MV-4-11 (cell line): ENCODE measurements around the gene FUS.

Source experiments
- DNase-seq: peaks from one replicate; lab custom pipeline; 2025; lab: John Stamatoyannopoulos, UW

FUS gene

GRCh38 chr16:31202414-31203375, 22.8 kb downstream of the FUS start, which contains the start of gene PYCARD:
Gene PYCARD, minus strand, starts transcription at chr16:31202760. Its CDS starts 70 bp downstream, at chr16:31202690.
- DNase-seq, result peak; percentile 69

- DNase-seq, result no peak
These were observed 25.1 kb downstream of the FUS start for GRCh38 chr16:31204871-31205666.

DNA sequence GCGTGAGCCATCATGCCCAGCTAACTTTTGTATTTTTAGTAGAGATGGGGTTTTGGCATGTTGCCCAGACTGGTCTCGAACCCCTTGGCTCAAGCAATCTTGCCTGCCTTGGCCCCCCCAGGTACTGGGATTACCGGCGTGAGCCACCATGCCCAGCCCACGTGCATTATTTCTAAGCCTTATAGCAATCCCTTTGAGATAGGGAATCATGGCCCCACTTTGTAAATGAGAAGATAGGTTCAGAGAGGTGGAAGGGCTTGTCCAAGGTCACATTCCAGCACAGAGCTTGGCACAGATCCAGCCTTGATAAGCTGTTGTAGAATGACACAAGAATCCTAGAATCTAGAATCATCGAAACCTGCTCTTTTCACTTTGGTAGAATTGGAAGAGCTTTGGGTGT, 26.8 kb downstream of the FUS start:
- DNase-seq, result no peak

- no peak for DNase-seq
These were observed 33.4 kb downstream of the FUS start for GRCh38 chr16:31213342-31213741.

GRCh38 chr16:31213877-31214707, 34.2 kb downstream of the FUS start, which contains the start of gene TRIM72:
Gene TRIM72, plus strand, starts transcription at chr16:31214119. Its CDS starts 620 bp downstream, at chr16:31214739.
- DNase-seq, result no peak

- DNase-seq, result no peak
These were observed 34.9 kb downstream of the FUS start for GRCh38 chr16:31214708-31215286.

GRCh38 chr16:31215287-31216162, 35.6 kb downstream of the FUS start:
- DNase-seq, result no peak

DNA sequence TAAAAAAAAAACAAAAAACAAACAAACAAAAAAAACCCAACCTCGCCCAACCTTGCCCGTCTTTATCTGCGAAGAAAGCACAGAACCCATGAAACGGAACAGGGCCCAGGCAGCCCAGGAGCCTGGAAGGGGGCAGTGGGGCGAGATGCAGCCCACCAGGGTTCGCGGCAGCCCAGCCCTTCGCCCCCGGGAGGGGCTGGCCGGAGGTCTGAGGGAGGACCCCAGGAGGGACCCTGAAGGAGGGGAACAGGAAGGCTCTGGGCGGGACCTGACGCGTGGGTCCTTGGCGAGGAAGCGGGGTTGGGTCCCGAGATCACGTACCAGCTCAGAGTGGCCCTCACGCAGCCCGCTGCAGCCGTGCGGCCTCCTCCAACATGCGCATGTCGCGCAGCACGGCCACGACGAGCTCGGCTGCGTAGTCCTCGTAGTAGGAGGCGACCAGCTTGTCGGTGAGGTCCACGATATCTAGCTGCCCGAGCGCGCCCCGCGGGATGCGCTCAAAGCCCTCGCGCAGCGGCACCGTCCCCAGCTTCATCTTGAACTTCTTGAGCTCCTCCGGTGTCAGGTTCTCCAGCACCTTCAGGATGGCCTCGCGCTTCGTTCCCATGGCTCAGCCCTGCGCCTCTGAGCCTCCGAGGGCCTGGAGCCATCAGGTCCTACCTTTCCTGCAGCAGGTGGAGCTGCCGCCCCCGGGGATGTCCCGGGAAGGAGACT, 36.6 kb downstream of the FUS start, which contains the start of gene PYDC1:
Gene PYDC1 (minus strand): TSS at position 714 of the 714 bp plus-strand sequence. CDS start 107 bp downstream, at position 607.
- DNase-seq, result no peak

DNA sequence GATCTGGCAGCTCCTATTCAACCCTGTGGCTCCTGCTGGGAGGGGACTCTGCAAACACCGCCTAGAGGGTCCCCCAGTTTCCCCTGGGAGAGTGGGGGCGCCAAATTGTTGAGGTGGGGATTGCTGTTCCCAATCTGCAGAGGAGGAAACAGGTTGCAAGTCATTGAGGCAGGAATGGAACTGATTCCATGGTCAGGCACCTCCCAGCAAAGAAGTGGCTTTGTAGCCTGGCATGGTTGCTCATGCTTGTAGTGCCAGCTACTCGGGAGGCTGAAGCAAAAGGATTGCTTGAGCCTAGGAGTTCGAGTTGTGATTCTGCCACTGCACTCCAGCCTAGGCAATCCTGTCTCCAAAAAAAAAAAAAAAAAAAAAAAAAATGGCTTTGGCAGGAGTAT, 37.2 kb downstream of the FUS start:
- DNase-seq, result no peak

DNA sequence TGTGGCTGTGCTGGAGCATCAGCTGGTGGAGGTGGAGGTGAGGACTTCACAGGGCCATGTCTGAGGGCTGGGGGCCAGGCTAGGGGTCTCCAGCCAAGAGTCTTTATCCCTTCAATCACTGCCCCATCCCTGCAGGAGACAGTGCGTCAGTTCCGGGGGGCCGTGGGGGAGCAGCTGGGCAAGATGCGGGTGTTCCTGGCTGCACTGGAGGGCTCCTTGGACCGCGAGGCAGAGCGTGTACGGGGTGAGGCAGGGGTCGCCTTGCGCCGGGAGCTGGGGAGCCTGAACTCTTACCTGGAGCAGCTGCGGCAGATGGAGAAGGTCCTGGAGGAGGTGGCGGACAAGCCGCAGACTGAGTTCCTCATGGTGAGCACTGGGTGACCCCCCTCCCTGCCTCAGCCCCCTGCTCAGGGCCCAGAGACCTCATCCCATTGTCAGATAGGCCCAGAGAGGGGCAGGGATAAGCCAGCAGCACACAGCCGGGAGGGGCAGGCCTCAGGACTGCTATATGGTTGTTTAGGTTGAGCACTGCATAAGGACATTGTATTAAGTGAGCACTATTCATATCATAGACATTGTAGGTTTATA, 39.3 kb downstream of the FUS start:
- DNase-seq, result no peak

DNA sequence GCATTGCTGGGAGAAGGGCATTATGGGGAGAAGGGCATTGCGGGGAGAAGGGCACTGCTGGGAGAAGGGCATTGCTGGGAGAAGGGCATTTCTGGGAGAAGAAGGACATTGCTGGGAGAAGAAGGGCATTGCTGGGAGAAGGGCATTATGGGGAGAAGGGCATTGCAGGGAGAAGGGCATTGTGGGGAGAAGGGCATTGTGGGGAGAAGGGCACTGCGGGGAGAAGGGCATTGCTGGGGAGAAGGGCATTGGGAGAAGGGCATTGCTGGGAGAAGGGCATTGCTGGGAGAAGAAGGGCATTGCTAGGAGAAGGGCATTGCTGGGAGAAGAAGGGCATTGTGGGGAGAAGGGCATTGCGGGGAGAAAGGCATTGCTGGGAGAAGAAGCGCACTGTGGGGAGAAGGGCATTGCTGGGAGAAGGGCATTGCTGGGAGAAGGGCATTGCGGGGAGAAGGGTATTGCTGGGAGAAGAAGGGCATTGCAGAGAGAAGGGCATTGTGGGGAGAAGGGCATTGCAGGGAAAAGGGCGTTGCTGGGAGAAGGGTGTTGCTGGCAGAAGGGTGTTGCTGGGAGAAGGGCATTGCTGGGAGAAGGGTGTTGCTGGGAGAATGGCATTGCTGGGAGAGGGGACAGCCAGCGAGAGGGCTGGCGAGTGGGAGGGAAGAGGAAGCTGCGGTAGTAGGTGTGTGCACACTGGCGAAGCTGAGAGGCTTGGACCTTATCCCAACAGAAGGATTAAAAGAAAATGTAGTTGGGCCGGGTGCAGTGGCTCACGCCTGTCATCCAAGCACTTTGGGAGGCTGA, 41.6 kb downstream of the FUS start:
- DNase-seq, result no peak

DNA sequence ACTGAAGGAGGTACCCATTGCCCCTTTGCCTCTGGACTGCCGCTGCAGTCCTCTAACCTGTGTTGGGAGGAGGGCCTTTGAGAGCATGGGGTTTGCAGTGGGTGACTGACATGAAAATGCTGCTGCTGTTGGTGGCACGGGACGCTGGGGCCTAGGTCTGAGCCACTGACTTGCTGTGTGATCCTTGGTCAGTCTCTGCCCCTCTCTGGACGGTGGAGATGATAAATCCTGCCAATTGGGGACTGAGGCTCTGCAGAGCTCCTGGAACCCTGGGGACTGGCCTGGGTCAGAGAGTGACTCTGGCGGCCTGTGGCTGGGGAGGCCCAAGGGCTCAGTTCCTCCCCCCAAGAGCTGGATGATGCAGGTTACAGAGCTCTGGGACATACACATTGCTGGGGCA, 43.1 kb downstream of the FUS start:
- DNase-seq, result no peak

DNA sequence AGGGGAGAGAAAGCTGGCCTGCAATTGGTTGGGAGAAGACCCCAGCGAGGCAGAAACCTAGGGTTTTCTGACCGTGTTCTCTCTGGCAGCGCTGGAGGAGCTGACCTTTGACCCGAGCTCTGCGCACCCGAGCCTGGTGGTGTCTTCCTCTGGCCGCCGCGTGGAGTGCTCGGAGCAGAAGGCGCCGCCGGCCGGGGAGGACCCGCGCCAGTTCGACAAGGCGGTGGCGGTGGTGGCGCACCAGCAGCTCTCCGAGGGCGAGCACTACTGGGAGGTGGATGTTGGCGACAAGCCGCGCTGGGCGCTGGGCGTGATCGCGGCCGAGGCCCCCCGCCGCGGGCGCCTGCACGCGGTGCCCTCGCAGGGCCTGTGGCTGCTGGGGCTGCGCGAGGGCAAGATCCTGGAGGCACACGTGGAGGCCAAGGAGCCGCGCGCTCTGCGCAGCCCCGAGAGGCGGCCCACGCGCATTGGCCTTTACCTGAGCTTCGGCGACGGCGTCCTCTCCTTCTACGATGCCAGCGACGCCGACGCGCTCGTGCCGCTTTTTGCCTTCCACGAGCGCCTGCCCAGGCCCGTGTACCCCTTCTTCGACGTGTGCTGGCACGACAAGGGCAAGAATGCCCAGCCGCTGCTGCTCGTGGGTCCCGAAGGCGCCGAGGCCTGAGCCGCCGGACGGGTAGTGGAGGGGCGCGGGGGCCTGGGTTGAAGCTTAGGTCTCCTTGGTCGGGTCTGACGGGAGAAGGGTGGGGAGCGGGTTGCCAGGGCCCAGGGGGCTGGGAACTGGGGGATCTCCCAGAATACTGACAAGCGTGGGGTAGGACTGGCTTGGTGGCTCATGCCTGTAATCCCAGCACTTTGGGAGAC, 44.4 kb downstream of the FUS start:
- DNase-seq, result no peak

DNA sequence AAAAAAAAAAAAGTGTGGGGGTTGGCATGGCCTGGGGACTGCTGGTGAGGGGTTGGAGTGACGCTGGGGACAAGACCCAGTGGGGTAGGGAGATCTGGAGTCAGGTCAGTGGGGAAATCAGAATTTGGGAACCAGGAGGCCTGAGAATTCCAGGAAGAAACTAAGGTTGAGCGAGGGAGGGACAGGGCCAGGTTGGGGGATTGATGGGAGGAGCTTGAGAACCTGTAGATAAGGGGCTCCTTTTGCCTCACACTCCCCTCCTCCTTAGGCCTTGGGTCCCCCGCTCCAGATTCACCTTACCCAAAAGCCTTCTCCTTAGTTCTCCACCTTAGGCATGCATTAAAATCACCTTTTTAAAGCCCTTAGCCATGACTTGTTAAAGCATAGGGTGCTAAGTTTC, 45.3 kb downstream of the FUS start:
- no peak for DNase-seq

DNA sequence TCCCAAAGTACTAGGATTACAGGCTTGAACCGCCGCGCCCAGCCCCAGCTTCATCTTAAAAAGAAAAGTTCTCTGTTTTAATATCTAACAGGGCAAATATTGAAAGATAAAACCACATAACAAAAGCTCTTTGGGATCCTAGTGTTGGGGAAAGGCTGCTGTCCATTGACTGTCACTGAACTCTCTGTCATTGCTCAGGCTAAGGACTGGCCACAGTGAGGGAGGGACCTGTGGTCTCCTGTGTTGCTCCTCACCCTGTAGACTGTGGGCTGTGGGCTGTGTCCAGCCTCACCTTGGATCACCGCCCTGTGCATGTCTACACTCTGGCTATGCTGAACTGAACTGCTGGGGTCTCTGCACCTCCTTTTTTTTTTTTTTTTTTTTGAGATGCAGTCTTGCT, 48.3 kb downstream of the FUS start:
- no peak for DNase-seq

GRCh38 chr16:31229501-31229900, 49.6 kb downstream of the FUS start:
- no peak for DNase-seq

DNA sequence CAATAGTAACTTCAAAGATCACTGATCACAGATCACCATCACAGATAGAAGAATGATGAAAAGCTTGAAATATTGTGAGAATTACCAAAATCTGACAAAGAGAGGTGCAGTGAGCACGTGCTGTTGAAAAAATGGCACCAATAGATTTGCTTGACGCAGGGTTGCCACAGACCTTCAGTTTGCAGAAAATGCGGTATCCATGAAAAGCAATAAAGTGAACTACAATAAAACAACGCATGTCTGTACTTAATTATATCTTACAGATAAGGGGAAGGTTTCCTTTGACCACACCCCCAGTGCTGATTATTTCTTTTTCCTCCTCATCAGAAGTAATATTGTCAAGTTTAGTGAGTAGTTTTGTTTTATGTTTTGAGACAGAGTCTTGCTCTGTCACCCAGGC, 58.1 kb downstream of the FUS start:
- DNase-seq, result no peak
